Upper lobe of left lung (tissue), 4 donors: ENCODE results near the gene CASR.

ENCODE experiments used
- CTCF ChIP-seq, 6 experiments: fragments of 450-650 bp in 4 of 6; fragments of 200-600 bp in 2 of 6; sonication (generic) in 2 of 6; IDR thresholded peaks; one replicate each; pipeline ENCODE4 v1.5.1; 2016 to 2019; ENCODE audit warnings: antibody characterized with exemption in 6 of 6
- EP300 ChIP-seq, 4 donors: sonication (generic); formaldehyde crosslinking; IDR thresholded peaks; one replicate each; pipeline ENCODE4 v1.5.1; 2017; ENCODE audit warnings: antibody characterized with exemption in 4 of 4, control low read depth in 2 of 4
- POLR2A ChIP-seq, 4 donors: fragments of 450-650 bp; IDR thresholded peaks; one replicate each; pipeline ENCODE4 v1.5.1; 2016 to 2017; ENCODE audit warnings: antibody characterized with exemption in 4 of 4, mild to moderate bottlenecking in 2 of 4
- POLR2AphosphoS5 ChIP-seq, 2 donors: sonication (generic); formaldehyde crosslinking; IDR thresholded peaks; one replicate each; pipeline ENCODE4 v1.5.1; 2017; ENCODE audit warnings: antibody characterized with exemption in 2 of 2

GRCh38 chr3:122168044-122168443 lies 15.4 kb upstream of the CASR start:
- TF ChIP-seq CTCF (IDR thresholded peaks at IDR 0.05) = no peak
- no peak for TF ChIP-seq EP300 (IDR thresholded peaks at IDR 0.05)
- no peak for TF ChIP-seq POLR2A (IDR thresholded peaks at IDR 0.05)
- no peak for TF ChIP-seq POLR2AphosphoS5 (IDR thresholded peaks at IDR 0.05)
